Mesothelial cell of epicardium (in vitro differentiated cells): ENCODE results near the gene CR2. TPM values are rescaled to one million over a fixed set of nuclear protein-coding genes. Genes with fewer than 3 reads are reported as not detected.
"Not testable (repeated sequence)": the region's sequence is repeated elsewhere in the genome, so short reads cannot be mapped to it uniquely, and the experiment has no call there.

Source experiments
- DNase-seq, 2 experiments: peaks; one replicate each; pipeline ENCODE4 v3.0.0; 2021; ENCODE audit warnings: low spot score in 2 of 2; ENCODE audit not compliant: unreplicated experiment in 2 of 2
- H3K27ac Mint-ChIP-seq: 2 replicates; pipeline ENCODE4 v1.8.0; 2021; ENCODE audit warnings: mixed read lengths
- H3K27me3 Mint-ChIP-seq: 2 replicates; pipeline ENCODE4 v1.8.0; 2021; ENCODE audit warnings: low read depth, mixed read lengths
- H3K36me3 Mint-ChIP-seq: 2 replicates; pipeline ENCODE4 v1.8.0; 2021; ENCODE audit warnings: mixed read lengths
- H3K4me1 Mint-ChIP-seq: 2 replicates; pipeline ENCODE4 v1.8.0; 2021; ENCODE audit warnings: mixed read lengths
- H3K4me3 Mint-ChIP-seq: 2 replicates; pipeline ENCODE4 v1.8.0; 2021; ENCODE audit warnings: mild to moderate bottlenecking, moderate library complexity, mixed read lengths
- H3K9me3 Mint-ChIP-seq: 2 replicates; pipeline ENCODE4 v1.8.0; 2021; ENCODE audit warnings: mixed read lengths
- CTCF ChIP-seq: fragments of 200-600 bp; sonication (generic); IDR thresholded peaks from one replicate; pipeline ENCODE4 v1.5.0; 2021; ENCODE audit warnings: antibody characterized with exemption; ENCODE audit not compliant: unreplicated experiment
- total RNA-seq: library from RNA; stranded (reverse); gene quantifications from 3 replicates; pipeline ENCODE4 v1.2.1, GENCODE V29; 2021

The CR2 gene
- total RNA-seq, 1 donor from 2014 or later, result not detected

- H3K4me3 Mint-ChIP-seq, result no peak overlapping the region
- H3K9me3 Mint-ChIP-seq, result no peaks in the 10 kb centered on the region
- no peaks in the 10 kb centered on the region for H3K4me1 Mint-ChIP-seq
- no peak overlapping the region for H3K27ac Mint-ChIP-seq
- no peak for DNase-seq
- H3K27me3 Mint-ChIP-seq, result peaks cover 42% of the 10 kb centered on the region
- TF ChIP-seq CTCF, result no peak
- no peaks in the 10 kb centered on the region for H3K36me3 Mint-ChIP-seq
Observed at GRCh38 chr1:207487636-207488035, 33.5 kb downstream of the CR2 start.

- Mint-ChIP-seq H3K27me3 (peaks cover 34% of the 10 kb centered on the region), H3K27ac (no peak overlapping the region), H3K4me3 (no peak overlapping the region), H3K9me3 (no peaks in the 10 kb centered on the region), H3K36me3 (no peaks in the 10 kb centered on the region), H3K4me1 (peaks cover 8% of the 10 kb centered on the region)
- no peak for TF ChIP-seq CTCF
- no peak for DNase-seq
Observed at GRCh38 chr1:207493212-207493611, 39.1 kb downstream of the CR2 start.

- Mint-ChIP-seq H3K4me3 (no peak overlapping the region), H3K27ac (no peak overlapping the region), H3K27me3 (peaks cover 40% of the 10 kb centered on the region), H3K36me3 (no peaks in the 10 kb centered on the region), H3K4me1 (peaks cover 8% of the 10 kb centered on the region), H3K9me3 (no peaks in the 10 kb centered on the region)
- no peak for DNase-seq
- no peak for TF ChIP-seq CTCF
Observed at GRCh38 chr1:207494171-207494570, 40.0 kb downstream of the CR2 start.

- H3K36me3 Mint-ChIP-seq, DNase-seq, H3K27ac Mint-ChIP-seq, H3K9me3 Mint-ChIP-seq, H3K4me1 Mint-ChIP-seq: not testable (repeated sequence)
- Mint-ChIP-seq H3K4me3 (peak overlapping the region; percentile 71), H3K27me3 (peaks cover 49% of the 10 kb centered on the region)
Observed at GRCh38 chr1:207495281-207495680, 41.2 kb downstream of the CR2 start.

GRCh38 chr1:207495801-207496792 lies 42.0 kb downstream of the CR2 start, which contains the start of gene CR1:
Gene CR1, plus strand, starts transcription at chr1:207496157. Its CDS starts 111 bp downstream, at chr1:207496268.
- peaks cover 54% of the 10 kb centered on the region for H3K27me3 Mint-ChIP-seq
- no peaks in the 10 kb centered on the region for H3K36me3 Mint-ChIP-seq
- H3K27ac Mint-ChIP-seq, result no peak within 1 kb of the TSS
- TF ChIP-seq CTCF, result no peak
- peak within 1 kb of the TSS; percentile 71 for H3K4me3 Mint-ChIP-seq
- peak in 1 of 2 experiments; percentile 50 for DNase-seq
- H3K9me3 Mint-ChIP-seq, result no peaks in the 10 kb centered on the region
- peaks cover 8% of the 10 kb centered on the region for H3K4me1 Mint-ChIP-seq

GRCh38 chr1:207497941-207498340 lies 43.8 kb downstream of the CR2 start:
- Mint-ChIP-seq H3K27me3 (peaks cover 72% of the 10 kb centered on the region), H3K27ac (no peak overlapping the region), H3K9me3 (no peaks in the 10 kb centered on the region), H3K4me1 (peaks cover 8% of the 10 kb centered on the region), H3K4me3 (no peak overlapping the region), H3K36me3 (no peaks in the 10 kb centered on the region)
- DNase-seq, result no peak
- no peak for TF ChIP-seq CTCF
